Measurements from ENCODE around the gene THAP6. TPM values are rescaled to one million over a fixed set of nuclear protein-coding genes. Genes with fewer than 3 reads are reported as not detected.

THAP6 gene
- total and polyA plus RNA-seq, 2 experiments from 2014 or later = 11.8 to 20.1 TPM

GRCh38 chr4:75564023-75564422 is 49.8 kb downstream of the THAP6 start:
- 92% methylated on average over 11 of the region's 11 CpGs for WGBS (ENCODE audit: low lambda C conversion rate, missing lambda C conversion rate)
- H2AFZ ChIP-seq = no peak overlapping the region
- no peaks in the 10 kb centered on the region for H3K9me2 ChIP-seq (replicated peaks; ENCODE audit: insufficient read depth)

GRCh38 chr4:75565481-75565880 is 51.2 kb downstream of the THAP6 start:
- Histone ChIP-seq H3K4me1 (ENCODE audit: insufficient read depth) (no peaks in the 10 kb centered on the region), H3K4me3 (no peak overlapping the region), H4K20me1 (ENCODE audit: insufficient read depth, poor library complexity, severe bottlenecking) (no peaks in the 10 kb centered on the region), H3K36me3 (replicated peaks; ENCODE audit: insufficient read depth, low read depth) (no peaks in the 10 kb centered on the region), H3K9me3 (ENCODE audit: low read depth) (no peaks in the 10 kb centered on the region), H3K9me2 (replicated peaks; ENCODE audit: insufficient read depth) (no peaks in the 10 kb centered on the region), H3K4me2 (no peak overlapping the region), H2AFZ (no peak overlapping the region), H3K79me2 (no peaks in the 10 kb centered on the region), H3K27ac (no peak overlapping the region), H3K27me3 (no peaks in the 10 kb centered on the region)
- DNase-seq (ENCODE audit: low spot score) = no peak
- TF ChIP-seq EZH2phosphoT487 (IDR thresholded peaks at IDR 0.05; ENCODE audit: low read depth, severe bottlenecking, unreplicated experiment) = no peak
- TF ChIP-seq EZH2 (IDR thresholded peaks at IDR 0.05; ENCODE audit: borderline replicate concordance) = no peak
- TF ChIP-seq, protein P1, sequence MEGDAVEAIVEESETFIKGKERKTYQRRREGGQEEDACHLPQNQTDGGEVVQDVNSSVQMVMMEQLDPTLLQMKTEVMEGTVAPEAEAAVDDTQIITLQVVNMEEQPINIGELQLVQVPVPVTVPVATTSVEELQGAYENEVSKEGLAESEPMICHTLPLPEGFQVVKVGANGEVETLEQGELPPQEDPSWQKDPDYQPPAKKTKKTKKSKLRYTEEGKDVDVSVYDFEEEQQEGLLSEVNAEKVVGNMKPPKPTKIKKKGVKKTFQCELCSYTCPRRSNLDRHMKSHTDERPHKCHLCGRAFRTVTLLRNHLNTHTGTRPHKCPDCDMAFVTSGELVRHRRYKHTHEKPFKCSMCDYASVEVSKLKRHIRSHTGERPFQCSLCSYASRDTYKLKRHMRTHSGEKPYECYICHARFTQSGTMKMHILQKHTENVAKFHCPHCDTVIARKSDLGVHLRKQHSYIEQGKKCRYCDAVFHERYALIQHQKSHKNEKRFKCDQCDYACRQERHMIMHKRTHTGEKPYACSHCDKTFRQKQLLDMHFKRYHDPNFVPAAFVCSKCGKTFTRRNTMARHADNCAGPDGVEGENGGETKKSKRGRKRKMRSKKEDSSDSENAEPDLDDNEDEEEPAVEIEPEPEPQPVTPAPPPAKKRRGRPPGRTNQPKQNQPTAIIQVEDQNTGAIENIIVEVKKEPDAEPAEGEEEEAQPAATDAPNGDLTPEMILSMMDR (IDR thresholded peaks at IDR 0.05; ENCODE audit: poor library complexity) = no peak

More at GRCh38 chr4:75564023-75564422, 49.8 kb downstream of the THAP6 start:
- no peak overlapping the region for H3K4me2 ChIP-seq
- no peak overlapping the region for H3K4me3 ChIP-seq
- no peak for DNase-seq (ENCODE audit: low spot score)
- no peaks in the 10 kb centered on the region for H3K36me3 ChIP-seq (replicated peaks; ENCODE audit: insufficient read depth, low read depth)
- no peaks in the 10 kb centered on the region for H3K79me2 ChIP-seq
- H3K27me3 ChIP-seq = no peaks in the 10 kb centered on the region
- no peaks in the 10 kb centered on the region for H3K9me3 ChIP-seq (ENCODE audit: low read depth)
- TF ChIP-seq EZH2 (IDR thresholded peaks at IDR 0.05; ENCODE audit: borderline replicate concordance) = no peak
- TF ChIP-seq, protein P1 (IDR thresholded peaks at IDR 0.05; ENCODE audit: poor library complexity) = no peak
- no peaks in the 10 kb centered on the region for H3K4me1 ChIP-seq (ENCODE audit: insufficient read depth)
- no peak overlapping the region for H3K27ac ChIP-seq
- no peaks in the 10 kb centered on the region for H4K20me1 ChIP-seq (ENCODE audit: insufficient read depth, poor library complexity, severe bottlenecking)

DNA sequence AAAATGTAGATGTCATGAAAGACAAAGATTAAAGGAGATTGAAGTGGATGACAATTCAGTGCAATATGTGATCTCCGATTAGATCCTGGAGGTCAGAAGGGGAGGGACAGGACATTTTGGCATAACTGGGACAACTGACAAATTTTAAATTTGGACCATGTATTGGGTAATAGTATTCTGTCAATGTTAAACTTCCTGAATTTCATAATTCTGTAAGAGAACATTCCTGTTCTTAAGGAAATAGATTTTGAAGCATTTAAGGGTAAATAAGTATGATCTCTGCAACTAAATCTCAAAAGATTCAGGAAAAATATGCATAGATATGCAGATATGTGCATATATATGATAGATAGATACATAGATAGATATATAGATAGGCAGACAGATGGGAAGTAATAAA is 52.6 kb downstream of the THAP6 start:
- Histone ChIP-seq H3K4me3 (no peak overlapping the region), H3K36me3 (replicated peaks; ENCODE audit: insufficient read depth, low read depth) (no peaks in the 10 kb centered on the region), H3K9me2 (replicated peaks; ENCODE audit: insufficient read depth) (no peaks in the 10 kb centered on the region), H4K20me1 (ENCODE audit: insufficient read depth, poor library complexity, severe bottlenecking) (no peaks in the 10 kb centered on the region), H3K4me1 (ENCODE audit: insufficient read depth) (no peaks in the 10 kb centered on the region), H3K79me2 (no peaks in the 10 kb centered on the region), H3K27ac (no peak overlapping the region), H3K4me2 (no peak overlapping the region), H3K27me3 (no peaks in the 10 kb centered on the region), H2AFZ (no peak overlapping the region), H3K9me3 (ENCODE audit: low read depth) (no peaks in the 10 kb centered on the region)
- no peak for TF ChIP-seq EZH2 (IDR thresholded peaks at IDR 0.05; ENCODE audit: borderline replicate concordance)
- no peak for TF ChIP-seq EZH2phosphoT487 (IDR thresholded peaks at IDR 0.05; ENCODE audit: low read depth, severe bottlenecking, unreplicated experiment)
- TF ChIP-seq, protein P1 (IDR thresholded peaks at IDR 0.05; ENCODE audit: poor library complexity) = no peak
- DNase-seq (ENCODE audit: low spot score) = no peak
- 100% methylated on average over 1 of the region's 1 CpG for WGBS (ENCODE audit: low lambda C conversion rate, missing lambda C conversion rate)

GRCh38 chr4:75567725-75568124 is 53.5 kb downstream of the THAP6 start:
- H2AFZ ChIP-seq = no peak overlapping the region
- H4K20me1 ChIP-seq (ENCODE audit: insufficient read depth, poor library complexity, severe bottlenecking) = no peaks in the 10 kb centered on the region
- H3K36me3 ChIP-seq (replicated peaks; ENCODE audit: insufficient read depth, low read depth) = no peaks in the 10 kb centered on the region
- H3K79me2 ChIP-seq = no peaks in the 10 kb centered on the region
- no peak overlapping the region for H3K4me3 ChIP-seq
- H3K27me3 ChIP-seq = no peaks in the 10 kb centered on the region
- H3K9me2 ChIP-seq (replicated peaks; ENCODE audit: insufficient read depth) = no peaks in the 10 kb centered on the region
- TF ChIP-seq EZH2phosphoT487 (IDR thresholded peaks at IDR 0.05; ENCODE audit: low read depth, severe bottlenecking, unreplicated experiment) (no peak), EZH2 (IDR thresholded peaks at IDR 0.05; ENCODE audit: borderline replicate concordance) (no peak)
- TF ChIP-seq, protein P1 (IDR thresholded peaks at IDR 0.05; ENCODE audit: poor library complexity) = no peak
- 86% methylated on average over 2 of the region's 2 CpGs for WGBS (ENCODE audit: low lambda C conversion rate, missing lambda C conversion rate)
- H3K4me2 ChIP-seq = no peak overlapping the region
- H3K27ac ChIP-seq = no peak overlapping the region
- no peaks in the 10 kb centered on the region for H3K9me3 ChIP-seq (ENCODE audit: low read depth)
- no peaks in the 10 kb centered on the region for H3K4me1 ChIP-seq (ENCODE audit: insufficient read depth)
- DNase-seq (ENCODE audit: low spot score) = no peak

Measured in hepatocyte (in vitro differentiated cells).